Muscle layer of colon (tissue), 2 donors: ENCODE results near the gene ARHGAP26.
"Not testable (repeated sequence)": the region's sequence is repeated elsewhere in the genome, so short reads cannot be mapped to it uniquely, and the experiment has no call there.

ENCODE experiments used
- H3K27ac ChIP-seq: one replicate; pipeline ENCODE4 v1.7.0; 2013; ENCODE audit warnings: low read depth, mild to moderate bottlenecking, low read length, moderate library complexity
- H3K27me3 ChIP-seq, 2 donors: one replicate each; pipeline ENCODE4 v1.7.0; 2013; ENCODE audit warnings: low read length in 2 of 2, mild to moderate bottlenecking in 2 of 2; ENCODE audit not compliant: insufficient read depth in 2 of 2, control insufficient read depth in 1 of 2
- H3K36me3 ChIP-seq: one replicate; pipeline ENCODE4 v1.7.0; 2013; ENCODE audit warnings: mild to moderate bottlenecking, low read length; ENCODE audit not compliant: insufficient read depth
- H3K4me1 ChIP-seq: one replicate; pipeline ENCODE4 v1.7.0; 2013; ENCODE audit warnings: mild to moderate bottlenecking, low read length; ENCODE audit not compliant: insufficient read depth
- H3K4me3 ChIP-seq, 2 donors: one replicate each; pipeline ENCODE4 v1.7.0; 2013; ENCODE audit warnings: low read length in 2 of 2, low read depth in 1 of 2, mild to moderate bottlenecking in 1 of 2, moderate library complexity in 1 of 2
- H3K9ac ChIP-seq: one replicate; pipeline ENCODE4 v1.7.0; 2013; ENCODE audit warnings: low read length
- H3K9me3 ChIP-seq: one replicate; pipeline ENCODE4 v1.7.0; 2013; ENCODE audit warnings: mild to moderate bottlenecking, low read length
- donor health status: abdominal sarcoma.
- donor health status: Adenocarcinoma of cecum.

ARHGAP26 gene

DNA sequence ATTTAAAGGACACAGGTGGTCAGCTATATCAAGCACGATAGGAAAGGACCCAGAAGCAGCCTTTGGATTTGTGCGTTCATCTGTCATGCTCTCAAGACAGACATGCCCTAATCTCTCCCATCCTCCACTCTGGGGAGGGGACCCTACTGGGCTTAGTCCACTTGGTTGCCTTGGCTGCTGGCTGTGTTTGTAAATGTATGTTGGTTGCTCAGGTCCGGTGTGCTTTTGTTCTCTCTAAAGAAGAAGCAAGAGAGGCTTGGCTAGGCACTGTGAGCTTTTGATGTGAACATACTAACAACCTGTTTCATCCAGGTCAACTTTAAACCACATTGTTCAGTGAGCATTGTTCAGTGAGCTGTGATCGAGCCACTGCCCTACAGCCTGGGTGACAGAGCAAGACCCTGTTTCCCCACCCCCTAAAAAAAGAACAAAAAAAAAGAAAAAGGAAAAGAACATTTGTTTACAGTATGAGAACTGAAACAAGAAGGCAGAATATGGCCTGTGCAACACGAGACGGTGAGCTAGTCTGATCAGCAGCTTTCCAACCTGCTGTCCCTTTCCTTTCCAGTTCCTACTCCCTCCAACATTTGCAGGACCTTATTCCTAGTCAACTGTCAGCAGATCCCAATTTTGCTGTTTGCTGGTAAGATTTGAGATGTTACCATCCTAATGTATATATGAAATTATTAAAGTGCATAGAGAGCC, 228.3 kb downstream of the ARHGAP26 start:
- no peak overlapping the region for H3K27ac ChIP-seq
- peaks cover 18% of the 10 kb centered on the region for H3K4me1 ChIP-seq
- no peak overlapping the region for H3K9ac ChIP-seq
- no peaks in the 10 kb centered on the region for H3K9me3 ChIP-seq
- H3K27me3 ChIP-seq, result no peaks in the 10 kb centered on the region
- H3K4me3 ChIP-seq, result no peak overlapping the region
- H3K36me3 ChIP-seq, result no peaks in the 10 kb centered on the region

GRCh38 chr5:143000551-143000950, 230.4 kb downstream of the ARHGAP26 start:
- H3K4me1 ChIP-seq, result peaks cover 18% of the 10 kb centered on the region
- not testable (repeated sequence) for H3K9ac ChIP-seq, H3K27me3 ChIP-seq, H3K4me3 ChIP-seq, H3K9me3 ChIP-seq, H3K36me3 ChIP-seq, H3K27ac ChIP-seq

DNA sequence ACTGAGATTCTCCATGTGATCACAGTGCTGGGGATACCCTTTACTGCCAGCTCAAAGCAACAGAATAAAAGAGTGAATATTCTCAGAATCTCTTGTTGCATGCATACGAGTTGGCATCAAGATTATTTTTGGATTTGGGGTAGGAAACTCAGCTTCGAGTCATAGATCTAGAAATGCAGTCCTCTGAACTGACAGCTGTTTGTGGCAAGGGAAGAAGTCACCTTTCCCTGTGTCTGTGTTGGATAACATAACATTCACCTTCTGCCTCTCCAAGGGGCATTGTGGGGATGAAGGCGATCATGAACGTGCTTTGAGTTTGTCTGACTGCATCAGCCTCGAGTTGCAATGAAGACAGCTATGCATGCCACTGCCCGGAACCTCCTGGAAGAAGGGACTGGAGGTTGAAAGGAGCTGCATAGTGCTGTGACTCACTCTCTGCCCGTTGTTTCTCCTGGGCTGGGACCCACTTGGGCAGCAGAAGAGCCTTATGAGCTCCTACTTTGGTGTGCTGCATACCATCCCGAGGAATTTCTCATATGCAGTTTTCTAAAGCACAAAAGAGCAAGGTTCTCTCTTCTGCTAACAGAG, 231.7 kb downstream of the ARHGAP26 start:
- Histone ChIP-seq H3K9ac (no peak overlapping the region), H3K27ac (no peak overlapping the region), H3K27me3 (no peaks in the 10 kb centered on the region), H3K4me3 (no peak overlapping the region), H3K9me3 (no peaks in the 10 kb centered on the region), H3K4me1 (peaks cover 18% of the 10 kb centered on the region), H3K36me3 (no peaks in the 10 kb centered on the region)

GRCh38 chr5:143002459-143003327, 232.5 kb downstream of the ARHGAP26 start:
- no peaks in the 10 kb centered on the region for H3K9me3 ChIP-seq
- no peak overlapping the region for H3K4me3 ChIP-seq
- H3K4me1 ChIP-seq, result peaks cover 23% of the 10 kb centered on the region
- H3K27me3 ChIP-seq, result no peaks in the 10 kb centered on the region
- no peak overlapping the region for H3K9ac ChIP-seq
- H3K27ac ChIP-seq, result peak overlapping the region; percentile 12
- H3K36me3 ChIP-seq, result no peaks in the 10 kb centered on the region

DNA sequence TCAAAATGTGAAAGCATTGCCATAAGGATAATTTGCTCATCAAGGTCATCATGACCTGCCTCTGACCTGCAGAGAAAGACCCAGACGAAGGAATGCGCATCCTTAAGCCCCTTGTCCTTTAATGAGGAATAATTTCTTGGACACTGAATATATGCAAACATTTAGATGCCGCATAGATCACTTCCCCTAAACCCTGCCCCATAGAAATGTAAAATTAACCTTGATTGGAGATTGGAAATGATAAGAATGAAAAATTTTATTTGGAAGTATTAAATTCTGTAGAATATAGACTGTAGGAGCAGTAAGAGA, 233.1 kb downstream of the ARHGAP26 start:
- Histone ChIP-seq H3K27ac (peak overlapping the region; percentile 12), H3K4me3 (no peak overlapping the region), H3K9ac (no peak overlapping the region), H3K4me1 (peaks cover 23% of the 10 kb centered on the region), H3K27me3 (no peaks in the 10 kb centered on the region), H3K9me3 (no peaks in the 10 kb centered on the region), H3K36me3 (no peaks in the 10 kb centered on the region)

DNA sequence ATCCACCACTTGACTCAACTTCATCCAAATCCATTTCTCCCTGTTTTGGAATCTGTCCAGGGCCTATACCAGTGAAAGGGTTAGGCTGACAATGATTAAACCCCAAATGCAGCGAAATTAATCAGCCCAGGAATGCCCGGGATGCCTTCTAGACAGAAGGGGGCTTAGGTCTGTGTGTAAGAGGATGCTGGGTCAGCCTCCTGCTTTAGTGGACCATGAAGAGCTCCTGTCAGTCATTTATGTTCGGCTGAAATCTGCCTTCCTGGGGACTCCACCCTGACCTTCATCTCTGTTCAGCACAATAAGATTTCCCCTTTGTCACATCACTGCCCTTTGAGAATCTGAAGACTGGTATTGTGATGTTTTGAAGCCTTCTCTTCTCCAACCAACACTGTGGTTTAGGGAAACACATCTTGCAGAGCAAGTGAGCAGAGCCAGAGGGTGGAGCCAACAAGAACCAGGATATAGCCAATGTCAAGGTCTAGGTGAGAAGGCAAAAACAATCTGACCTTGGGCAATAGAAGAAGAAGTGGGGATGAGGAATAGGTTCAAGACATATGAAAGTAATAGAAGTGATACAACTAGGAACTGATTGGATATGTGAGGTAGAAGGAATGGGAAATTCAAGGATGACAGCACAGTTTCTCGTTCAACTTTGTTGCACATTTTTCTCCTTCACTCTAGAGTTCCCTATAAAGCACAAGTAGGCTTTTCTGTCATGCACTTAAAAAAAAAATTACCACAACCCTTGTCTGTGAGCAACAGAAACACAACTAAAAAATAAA, 234.4 kb downstream of the ARHGAP26 start:
- no peaks in the 10 kb centered on the region for H3K36me3 ChIP-seq
- H3K27ac ChIP-seq, result no peak overlapping the region
- H3K4me1 ChIP-seq, result peaks cover 23% of the 10 kb centered on the region
- H3K27me3 ChIP-seq, result no peaks in the 10 kb centered on the region
- no peaks in the 10 kb centered on the region for H3K9me3 ChIP-seq
- no peak overlapping the region for H3K9ac ChIP-seq
- no peak overlapping the region for H3K4me3 ChIP-seq

GRCh38 chr5:143006501-143006900, 236.3 kb downstream of the ARHGAP26 start:
- H3K27me3 ChIP-seq, result no peaks in the 10 kb centered on the region
- H3K36me3 ChIP-seq, result no peaks in the 10 kb centered on the region
- peaks cover 23% of the 10 kb centered on the region for H3K4me1 ChIP-seq
- no peak overlapping the region for H3K4me3 ChIP-seq
- H3K9ac ChIP-seq, result no peak overlapping the region
- H3K27ac ChIP-seq, result no peak overlapping the region
- no peaks in the 10 kb centered on the region for H3K9me3 ChIP-seq

DNA sequence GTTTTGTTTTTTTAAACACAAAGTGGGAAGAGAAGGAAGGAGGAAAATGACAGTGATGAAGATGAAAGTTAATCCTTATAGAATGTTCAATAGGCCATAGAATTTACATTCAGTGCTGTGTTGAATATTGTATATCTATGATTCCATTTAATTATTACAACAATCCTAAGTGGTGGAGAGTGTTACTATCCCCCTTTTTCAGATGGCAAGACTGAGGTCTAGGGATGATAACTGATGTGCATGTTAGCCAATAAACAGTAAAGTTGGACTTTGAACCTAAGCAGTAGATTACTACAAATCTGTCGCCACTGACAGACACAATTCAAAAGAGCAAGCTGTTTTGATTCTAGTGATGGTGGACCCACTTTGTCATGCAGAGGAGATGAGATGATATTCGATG, 237.9 kb downstream of the ARHGAP26 start:
- Histone ChIP-seq H3K9me3 (no peaks in the 10 kb centered on the region), H3K9ac (no peak overlapping the region), H3K27ac (no peak overlapping the region), H3K27me3 (no peaks in the 10 kb centered on the region), H3K4me3 (no peak overlapping the region), H3K36me3 (no peaks in the 10 kb centered on the region), H3K4me1 (peaks cover 9% of the 10 kb centered on the region)

- Histone ChIP-seq H3K4me3 (no peak overlapping the region), H3K9me3 (no peaks in the 10 kb centered on the region), H3K4me1 (peaks cover 5% of the 10 kb centered on the region), H3K9ac (no peak overlapping the region), H3K36me3 (no peaks in the 10 kb centered on the region), H3K27ac (no peak overlapping the region), H3K27me3 (no peaks in the 10 kb centered on the region)
Observed at GRCh38 chr5:143008809-143009521, 238.8 kb downstream of the ARHGAP26 start.

- Histone ChIP-seq H3K9me3 (no peaks in the 10 kb centered on the region), H3K4me1 (peaks cover 5% of the 10 kb centered on the region), H3K4me3 (no peak overlapping the region), H3K36me3 (no peaks in the 10 kb centered on the region), H3K27me3 (no peaks in the 10 kb centered on the region), H3K9ac (no peak overlapping the region), H3K27ac (no peak overlapping the region)
Observed at GRCh38 chr5:143010351-143010750, 240.2 kb downstream of the ARHGAP26 start.

DNA sequence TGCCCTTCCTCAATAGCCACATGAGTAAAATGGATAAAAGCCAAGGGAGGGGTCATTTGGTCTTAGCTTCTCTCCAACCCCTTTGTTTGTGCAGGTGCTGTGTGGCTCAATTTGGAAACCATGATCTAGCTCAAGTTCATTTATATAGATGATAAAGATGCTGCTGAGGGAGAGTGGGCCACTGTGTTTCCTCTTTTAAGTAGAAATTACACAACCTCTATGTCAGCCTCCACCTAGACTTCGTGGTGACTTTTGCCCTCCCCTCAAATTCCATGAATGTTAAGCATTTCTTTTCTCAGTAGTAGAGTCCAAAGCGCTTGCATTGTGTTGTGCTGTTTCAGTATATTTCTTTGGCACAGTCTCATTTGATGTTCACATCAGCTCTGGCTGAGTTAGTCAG, 241.4 kb downstream of the ARHGAP26 start:
- Histone ChIP-seq H3K9me3 (no peaks in the 10 kb centered on the region), H3K9ac (no peak overlapping the region), H3K36me3 (no peaks in the 10 kb centered on the region), H3K27ac (no peak overlapping the region), H3K4me3 (no peak overlapping the region), H3K4me1 (peaks cover 5% of the 10 kb centered on the region), H3K27me3 (no peaks in the 10 kb centered on the region)
